Ishikawa (cell line): ENCODE measurements around the gene SLC8A1.

Source experiments
- CEBPB ChIP-seq: IDR thresholded peaks from 2 replicates; pipeline ENCODE4 v1.6.1; 2012
- EGR1 ChIP-seq: IDR thresholded peaks from 2 replicates; pipeline ENCODE4 v1.6.1; 2012
- EP300 ChIP-seq: IDR thresholded peaks from 2 replicates; pipeline ENCODE4 v1.6.1; 2012; ENCODE audit warnings: borderline replicate concordance
- MAX ChIP-seq: IDR thresholded peaks from 2 replicates; pipeline ENCODE4 v1.6.1; 2012
- RAD21 ChIP-seq: IDR thresholded peaks from 2 replicates; pipeline ENCODE4 v1.6.1; 2012; ENCODE audit warnings: low read depth
- REST ChIP-seq: IDR thresholded peaks from 2 replicates; pipeline ENCODE4 v1.6.1; 2012; ENCODE audit warnings: low read depth, mild to moderate bottlenecking
- USF1 ChIP-seq: IDR thresholded peaks from 2 replicates; pipeline ENCODE4 v1.6.1; 2012
- YY1 ChIP-seq: IDR thresholded peaks from 2 replicates; pipeline ENCODE4 v1.6.1; 2012; ENCODE audit warnings: low read depth
- ZBTB7A ChIP-seq: IDR thresholded peaks from 2 replicates; pipeline ENCODE4 v1.6.1; 2012; ENCODE audit warnings: low read depth

DNA sequence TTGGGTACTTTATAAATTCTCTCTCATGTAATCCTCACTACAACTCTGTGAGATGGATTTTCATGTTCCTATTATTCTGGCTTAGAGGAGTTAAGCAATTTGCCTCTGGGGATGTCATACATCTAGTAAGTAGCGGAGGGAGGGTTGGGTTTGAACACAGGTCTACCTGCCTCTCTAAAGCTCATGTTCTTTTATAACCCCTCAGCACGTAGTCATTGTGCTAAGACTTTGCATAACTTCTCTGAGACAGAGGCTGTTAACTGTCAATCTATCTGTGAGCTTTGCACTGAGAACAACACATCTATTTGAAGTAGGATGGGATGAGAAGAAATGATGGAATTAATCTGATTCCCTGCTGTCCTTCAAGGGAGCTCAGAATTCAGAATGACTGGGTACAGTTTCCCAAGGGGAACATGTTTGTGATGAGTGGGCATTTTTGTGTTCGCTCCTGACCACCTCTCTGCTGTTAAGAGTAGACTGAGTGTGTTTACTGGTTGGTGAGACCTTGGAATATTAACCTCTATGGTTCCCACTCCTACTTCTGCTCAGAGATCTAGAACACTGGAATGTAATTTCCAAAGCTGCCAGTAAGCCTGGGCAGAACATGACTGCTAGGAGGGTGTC, 320.7 kb downstream of the SLC8A1 start:
- TF ChIP-seq RAD21 (no peak), EP300 (no peak), REST (no peak), MAX (no peak), ZBTB7A (no peak), CEBPB (no peak), USF1 (no peak), EGR1 (no peak), YY1 (no peak)
